ENCODE data around the gene PTCRA.
"Not testable (repeated sequence)": the region's sequence is repeated elsewhere in the genome, so short reads cannot be mapped to it uniquely, and the experiment has no call there.

PTCRA gene

GRCh38 chr6:42901538-42901957, 14.3 kb upstream of the PTCRA start:
- Histone ChIP-seq H3K4me3 (no peak overlapping the region), H3K27ac (no peak overlapping the region)

- H3K4me3 ChIP-seq, H3K27ac ChIP-seq: not testable (repeated sequence)
These were observed 13.2 kb upstream of the PTCRA start for GRCh38 chr6:42902429-42903263.

DNA sequence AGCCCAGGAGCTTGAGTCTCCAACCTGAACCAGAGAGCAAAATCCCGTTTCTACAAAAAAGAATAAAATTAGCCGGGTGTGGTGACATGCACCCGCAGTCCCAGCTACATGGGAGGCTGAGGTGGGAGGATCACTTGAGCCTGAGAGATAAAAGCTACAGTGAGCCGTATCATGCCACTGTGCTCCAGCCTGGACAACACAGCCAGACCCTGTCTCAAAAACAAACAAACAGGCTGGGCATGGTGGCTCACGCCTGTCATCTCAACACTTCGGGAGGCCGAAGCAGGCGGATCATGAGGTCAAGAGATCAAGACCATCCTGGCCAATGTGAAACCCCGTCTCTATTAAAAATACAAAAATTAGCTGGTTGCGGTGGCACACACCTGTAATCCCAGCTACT, 11.4 kb upstream of the PTCRA start:
- Histone ChIP-seq H3K27ac (no peak overlapping the region), H3K4me3 (no peak overlapping the region)

DNA sequence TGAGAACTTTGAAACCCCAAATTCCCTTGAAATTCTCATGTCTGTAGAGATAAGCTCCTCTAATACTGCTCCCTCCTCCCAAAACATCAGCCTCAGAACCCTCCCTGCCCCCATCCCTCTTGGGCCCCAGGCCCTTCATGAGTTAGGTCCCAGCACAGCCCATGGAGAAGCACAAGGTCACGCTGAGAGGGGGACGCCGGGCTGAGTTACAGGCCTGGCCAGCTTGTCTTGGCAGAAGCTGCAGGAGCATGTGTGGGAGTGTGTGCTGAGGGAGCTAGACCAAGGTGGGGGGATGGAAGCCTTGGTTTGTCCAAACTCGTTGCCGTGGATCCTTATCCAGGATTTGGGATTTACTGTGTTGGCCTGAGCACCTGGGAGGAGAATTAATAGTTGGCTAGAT, 8.5 kb upstream of the PTCRA start:
- no peak overlapping the region for H3K4me3 ChIP-seq
- H3K27ac ChIP-seq, result no peak overlapping the region

DNA sequence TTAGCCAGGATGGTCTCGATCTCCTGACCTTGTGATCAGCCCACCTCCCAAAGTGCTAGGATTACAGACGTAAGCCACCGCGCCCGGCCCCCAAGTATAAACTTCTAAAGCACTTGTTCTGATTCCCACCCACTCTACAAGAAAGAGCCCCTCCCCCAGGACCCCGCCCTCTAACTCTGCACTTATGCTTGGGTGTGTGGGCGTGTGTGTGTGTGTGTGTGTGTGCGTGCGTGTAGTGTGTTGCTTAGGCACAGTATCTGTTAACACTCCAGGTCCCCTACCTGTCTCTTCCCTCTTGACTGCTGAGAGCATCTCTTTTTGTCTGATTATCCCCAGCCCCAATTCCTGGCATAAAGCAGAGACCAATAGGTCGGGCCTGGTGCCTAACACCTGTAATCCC, 6.0 kb upstream of the PTCRA start:
- no peak overlapping the region for H3K27ac ChIP-seq
- no peak overlapping the region for H3K4me3 ChIP-seq

DNA sequence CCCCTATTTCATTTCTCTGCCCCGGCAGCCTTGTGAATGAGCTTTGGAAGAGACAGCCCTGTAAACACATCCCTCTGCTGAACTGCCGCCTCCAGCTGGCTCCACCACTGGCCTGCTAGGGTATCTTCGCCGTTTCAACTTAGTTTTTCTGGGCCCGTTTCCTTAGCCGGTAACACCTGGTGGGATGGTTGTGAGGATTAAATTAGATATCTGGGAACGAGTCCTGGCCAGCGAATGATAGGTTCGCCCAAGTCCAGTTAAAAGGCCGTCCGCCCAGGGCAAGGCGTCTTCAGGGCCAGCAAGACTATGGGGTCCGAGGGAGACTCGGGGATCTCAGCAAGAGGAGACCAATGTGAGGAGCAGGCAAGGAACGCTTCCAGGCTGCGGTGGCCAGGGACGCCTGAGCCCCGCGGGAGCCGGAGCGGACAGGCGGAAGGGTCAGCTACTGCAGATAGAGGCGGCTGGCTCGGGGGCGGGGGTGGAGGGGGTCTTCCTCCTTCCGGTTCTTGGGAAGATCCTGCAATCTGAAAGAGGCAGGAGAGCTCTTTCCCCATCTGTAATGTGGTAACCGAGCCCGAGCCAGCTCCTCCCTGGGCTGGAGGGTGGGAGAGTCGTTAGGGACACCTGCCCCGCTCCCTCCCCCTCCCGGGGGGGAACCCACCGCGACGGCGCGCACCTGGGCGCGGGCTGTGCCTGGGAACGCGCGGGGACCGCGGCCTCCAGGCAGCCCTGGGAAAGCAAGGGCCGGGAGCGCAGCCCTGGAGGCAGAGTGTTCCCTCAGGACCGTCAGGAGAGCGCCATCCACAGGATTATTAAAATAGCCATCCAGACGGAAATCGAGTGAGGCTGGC, 4.5 kb upstream of the PTCRA start:
- Histone ChIP-seq H3K4me3 (peak overlapping the region in 3 of 7 experiments; percentile 9 to 17 (median 14)), H3K27ac (no peak overlapping the region)

DNA sequence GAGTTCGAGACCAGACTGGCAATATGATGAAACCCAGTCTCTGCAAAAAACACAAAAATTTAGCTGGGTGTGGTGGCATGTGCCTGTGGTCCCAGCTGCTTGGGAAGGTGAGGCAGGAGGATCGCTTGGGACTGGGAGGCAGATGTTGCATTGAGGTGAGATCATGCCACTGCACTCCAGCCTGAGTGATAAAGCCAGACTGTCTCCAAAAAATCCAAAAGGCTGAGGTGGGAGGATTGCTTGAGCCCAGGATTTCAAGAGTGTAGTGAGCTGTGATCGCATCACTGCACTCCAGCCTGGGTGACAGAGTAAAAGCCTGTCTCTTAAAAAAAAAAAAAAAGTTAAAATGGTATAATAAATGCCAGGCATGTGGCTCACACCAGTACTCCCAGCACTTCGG, 1.3 kb upstream of the PTCRA start:
- Histone ChIP-seq H3K4me3 (no peak overlapping the region), H3K27ac (no peak overlapping the region)

DNA sequence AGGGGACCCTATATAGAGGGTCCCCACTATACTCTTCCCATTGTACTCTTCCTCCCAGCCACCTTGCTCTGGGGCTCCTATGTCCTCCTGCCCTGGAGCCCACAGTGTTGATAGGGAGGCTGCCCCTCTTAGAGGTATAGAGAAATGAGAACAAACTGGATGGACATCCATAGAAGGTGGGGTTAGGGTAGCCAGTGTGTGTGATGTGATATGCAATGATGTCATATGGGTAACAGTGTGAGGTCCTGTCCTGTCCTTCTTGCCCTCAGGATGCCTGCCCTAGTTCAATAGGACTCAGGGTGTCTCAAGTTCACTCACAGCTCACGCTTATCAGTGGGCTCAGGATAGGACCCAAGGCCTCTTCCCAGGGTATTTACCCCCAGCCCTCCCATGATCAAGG, 435 bp downstream of the PTCRA start:
- Histone ChIP-seq H3K27ac (no peak overlapping the region), H3K4me3 (no peak overlapping the region)

GRCh38 chr6:42921801-42922200, 5.9 kb downstream of the PTCRA start:
- H3K4me3 ChIP-seq, result no peak overlapping the region
- H3K27ac ChIP-seq, result no peak overlapping the region

GRCh38 chr6:42923666-42924065, 7.8 kb downstream of the PTCRA start:
- Histone ChIP-seq H3K27ac (no peak overlapping the region), H3K4me3 (no peak overlapping the region)

DNA sequence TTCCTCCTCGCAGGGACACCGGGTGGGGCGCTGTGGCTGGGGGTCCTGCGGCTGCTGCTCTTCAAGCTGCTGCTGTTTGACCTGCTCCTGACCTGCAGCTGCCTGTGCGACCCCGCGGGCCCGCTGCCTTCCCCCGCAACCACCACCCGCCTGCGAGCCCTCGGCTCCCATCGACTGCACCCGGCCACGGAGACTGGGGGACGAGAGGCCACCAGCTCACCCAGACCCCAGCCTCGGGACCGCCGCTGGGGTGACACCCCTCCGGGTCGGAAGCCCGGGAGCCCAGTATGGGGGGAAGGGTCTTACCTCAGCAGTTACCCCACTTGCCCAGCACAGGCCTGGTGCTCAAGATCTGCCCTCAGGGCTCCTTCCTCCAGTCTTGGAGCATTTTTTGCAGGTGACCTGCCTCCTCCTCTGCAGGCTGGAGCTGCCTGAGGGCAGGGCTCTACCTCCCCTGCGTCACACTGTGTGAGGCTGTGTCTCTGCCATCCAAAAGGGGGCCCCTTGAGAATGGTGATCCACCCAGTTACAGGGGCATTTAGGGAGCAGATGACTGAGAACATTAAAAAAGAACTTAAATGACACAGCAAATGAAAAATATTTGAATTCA, 9.5 kb downstream of the PTCRA start:
- Histone ChIP-seq H3K27ac (no peak overlapping the region), H3K4me3 (no peak overlapping the region)

DNA sequence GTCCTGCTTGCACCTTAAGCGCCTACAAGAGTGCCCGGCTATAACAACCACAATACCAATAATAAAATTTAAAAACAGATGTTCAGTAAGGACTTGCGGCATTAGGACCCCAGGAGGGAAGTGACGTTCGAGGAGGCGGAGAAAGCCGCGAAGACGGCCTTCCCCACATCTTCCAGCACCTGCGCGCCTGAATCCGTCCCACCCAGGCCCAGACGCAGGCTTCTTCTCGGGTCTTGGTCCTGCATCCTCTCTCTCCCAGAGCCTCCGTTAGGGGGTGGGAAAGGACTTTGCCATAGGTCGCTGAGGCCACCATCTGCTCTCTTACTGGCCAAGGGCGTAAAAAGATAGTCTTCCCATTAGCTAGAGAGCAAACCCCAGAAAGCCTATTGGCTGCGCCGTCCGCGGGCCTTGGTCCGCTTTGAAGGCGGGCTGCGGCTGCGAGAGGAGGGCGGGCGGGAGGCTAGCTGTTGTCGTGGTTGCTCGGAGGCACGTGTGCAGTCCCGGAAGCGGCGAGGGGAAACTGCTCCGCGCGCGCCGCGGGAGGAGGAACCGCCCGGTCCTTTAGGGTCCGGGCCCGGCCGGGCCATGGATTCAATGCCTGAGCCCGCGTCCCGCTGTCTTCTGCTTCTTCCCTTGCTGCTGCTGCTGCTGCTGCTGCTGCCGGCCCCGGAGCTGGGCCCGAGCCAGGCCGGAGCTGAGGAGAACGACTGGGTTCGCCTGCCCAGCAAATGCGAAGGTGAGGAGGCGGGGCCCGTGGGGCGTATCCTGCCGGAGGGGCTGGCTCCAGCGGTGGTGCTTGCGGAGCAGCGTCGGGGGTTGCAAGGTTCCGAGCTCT, 13.3 kb downstream of the PTCRA start, which contains the start of gene CNPY3:
Gene CNPY3 (plus strand): TSS at position 495 of the 835 bp plus-strand sequence. CDS start 91 bp downstream, at position 586.
- Histone ChIP-seq H3K4me3 (peak within 1 kb of the TSS; percentile 60 to 89 (median 66)), H3K27ac (peak within 1 kb of the TSS; percentile 66 to 96 (median 90))

- Histone ChIP-seq H3K4me3 (peak overlapping the region; percentile 60 to 89 (median 66)), H3K27ac (peak overlapping the region; percentile 66 to 96 (median 90))
These were observed 14.0 kb downstream of the PTCRA start for GRCh38 chr6:42929821-42930360.

DNA sequence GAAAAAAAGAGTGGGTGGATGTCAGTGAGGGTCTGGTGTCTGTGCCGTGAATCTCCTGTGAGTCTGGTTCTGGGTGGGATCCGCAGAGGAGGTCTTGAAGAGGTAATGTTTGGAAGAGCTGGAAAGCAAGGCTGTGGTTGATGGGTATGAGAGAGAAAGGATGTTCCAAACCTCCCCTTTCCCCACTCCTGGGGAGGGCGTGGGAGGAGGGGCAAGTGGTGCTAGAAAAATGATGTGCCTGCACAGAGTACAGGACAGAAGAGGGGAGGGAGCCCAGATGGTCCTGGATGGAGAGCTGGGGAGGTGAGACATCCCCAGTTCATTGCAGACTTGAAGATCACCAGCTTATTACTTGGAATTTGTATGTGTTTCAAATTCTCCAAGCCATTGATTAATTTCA, 16.6 kb downstream of the PTCRA start:
- Histone ChIP-seq H3K4me3 (no peak overlapping the region), H3K27ac (peak overlapping the region in 4 of 21 experiments; percentile 3 to 59 (median 35))

- Histone ChIP-seq H3K4me3 (no peak overlapping the region), H3K27ac (peak overlapping the region in 4 of 21 experiments; percentile 3 to 39 (median 15))
These were observed 17.4 kb downstream of the PTCRA start for GRCh38 chr6:42933205-42933604.

DNA sequence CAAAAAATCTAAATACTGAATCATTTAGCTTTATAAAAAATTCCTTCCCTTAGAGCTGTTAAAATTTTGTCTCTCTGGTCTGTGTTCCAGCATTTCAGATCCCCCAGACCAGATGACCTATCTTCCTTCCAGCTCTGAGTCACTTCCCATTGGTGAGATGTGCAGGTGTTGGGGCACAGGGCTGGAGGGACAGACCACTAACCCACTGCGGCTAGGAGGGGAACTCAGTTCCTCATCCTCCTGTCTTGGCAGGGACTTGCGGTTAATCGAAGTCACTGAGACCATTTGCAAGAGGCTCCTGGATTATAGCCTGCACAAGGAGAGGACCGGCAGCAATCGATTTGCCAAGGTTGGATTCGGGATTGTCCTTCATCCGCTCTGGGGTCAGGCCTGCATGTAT, 19.5 kb downstream of the PTCRA start:
- Histone ChIP-seq H3K27ac (no peak overlapping the region), H3K4me3 (no peak overlapping the region)

DNA sequence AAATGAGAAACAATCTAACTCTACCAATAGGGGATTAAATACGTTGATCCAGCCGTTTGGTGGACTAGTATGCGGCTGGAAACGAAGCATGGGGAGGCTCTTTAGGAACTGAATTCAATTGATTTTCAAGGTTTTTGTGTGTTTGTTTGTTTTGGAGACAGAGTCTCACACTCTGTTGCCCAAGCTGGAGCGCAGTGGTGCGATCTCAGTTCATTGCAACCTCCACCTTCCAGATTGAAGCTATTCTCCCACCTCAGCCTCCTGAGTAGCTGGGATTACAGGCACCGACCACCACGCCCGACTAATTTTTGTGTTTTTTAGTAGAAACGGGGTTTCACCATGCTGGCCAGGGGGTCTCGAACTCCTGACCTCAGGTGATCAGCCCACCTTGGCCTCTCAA, 20.5 kb downstream of the PTCRA start:
- Histone ChIP-seq H3K4me3 (no peak overlapping the region), H3K27ac (no peak overlapping the region)

GRCh38 chr6:42937548-42938427, 21.9 kb downstream of the PTCRA start:
- no peak overlapping the region for H3K27ac ChIP-seq
- H3K4me3 ChIP-seq, result no peak overlapping the region

All from skin epidermis (tissue), 12 donors.